Raji (cell line): ENCODE results near the gene PTPRU.

Experiments
- POLR2A ChIP-seq: IDR thresholded peaks from 2 replicates; pipeline ENCODE4 v1.6.1; 2011; ENCODE audit warnings: low read depth, low read length, control low read depth; ENCODE audit not compliant: insufficient read depth

Gene PTPRU

GRCh38 chr1:29267321-29268070 is 31.2 kb downstream of the PTPRU start:
- TF ChIP-seq POLR2A: no peak

GRCh38 chr1:29269382-29269781 is 33.1 kb downstream of the PTPRU start:
- no peak for TF ChIP-seq POLR2A

- no peak for TF ChIP-seq POLR2A
These were observed 34.7 kb downstream of the PTPRU start for GRCh38 chr1:29270929-29271521.

- TF ChIP-seq POLR2A: no peak
These were observed 35.4 kb downstream of the PTPRU start for GRCh38 chr1:29271724-29272123.

- no peak for TF ChIP-seq POLR2A
These were observed 36.0 kb downstream of the PTPRU start for GRCh38 chr1:29272147-29272907.

- TF ChIP-seq POLR2A: no peak
These were observed 39.1 kb downstream of the PTPRU start for GRCh38 chr1:29275435-29275834.

- no peak for TF ChIP-seq POLR2A
These were observed 41.8 kb downstream of the PTPRU start for GRCh38 chr1:29278124-29278523.

GRCh38 chr1:29279406-29279805 is 43.1 kb downstream of the PTPRU start:
- no peak for TF ChIP-seq POLR2A

GRCh38 chr1:29279951-29280391 is 43.6 kb downstream of the PTPRU start:
- TF ChIP-seq POLR2A: no peak

GRCh38 chr1:29280409-29281131 is 44.2 kb downstream of the PTPRU start:
- no peak for TF ChIP-seq POLR2A

- TF ChIP-seq POLR2A: no peak
These were observed 45.2 kb downstream of the PTPRU start for GRCh38 chr1:29281571-29281970.

- no peak for TF ChIP-seq POLR2A
These were observed 46.0 kb downstream of the PTPRU start for GRCh38 chr1:29282135-29282923.

- TF ChIP-seq POLR2A: no peak
These were observed 46.8 kb downstream of the PTPRU start for GRCh38 chr1:29282924-29283803.

GRCh38 chr1:29283804-29284195 is 47.5 kb downstream of the PTPRU start:
- no peak for TF ChIP-seq POLR2A
